Measurements from ENCODE around the gene TMEM141. TPM values are rescaled to one million over a fixed set of nuclear protein-coding genes. Genes with fewer than 3 reads are reported as not detected.
"Not testable (repeated sequence)": the region's sequence is repeated elsewhere in the genome, so short reads cannot be mapped to it uniquely, and the experiment has no call there.

TMEM141 gene
- total RNA-seq, 4 donors from 2014 or later: 46.9 to 70.2 (median 51.1) TPM

DNA sequence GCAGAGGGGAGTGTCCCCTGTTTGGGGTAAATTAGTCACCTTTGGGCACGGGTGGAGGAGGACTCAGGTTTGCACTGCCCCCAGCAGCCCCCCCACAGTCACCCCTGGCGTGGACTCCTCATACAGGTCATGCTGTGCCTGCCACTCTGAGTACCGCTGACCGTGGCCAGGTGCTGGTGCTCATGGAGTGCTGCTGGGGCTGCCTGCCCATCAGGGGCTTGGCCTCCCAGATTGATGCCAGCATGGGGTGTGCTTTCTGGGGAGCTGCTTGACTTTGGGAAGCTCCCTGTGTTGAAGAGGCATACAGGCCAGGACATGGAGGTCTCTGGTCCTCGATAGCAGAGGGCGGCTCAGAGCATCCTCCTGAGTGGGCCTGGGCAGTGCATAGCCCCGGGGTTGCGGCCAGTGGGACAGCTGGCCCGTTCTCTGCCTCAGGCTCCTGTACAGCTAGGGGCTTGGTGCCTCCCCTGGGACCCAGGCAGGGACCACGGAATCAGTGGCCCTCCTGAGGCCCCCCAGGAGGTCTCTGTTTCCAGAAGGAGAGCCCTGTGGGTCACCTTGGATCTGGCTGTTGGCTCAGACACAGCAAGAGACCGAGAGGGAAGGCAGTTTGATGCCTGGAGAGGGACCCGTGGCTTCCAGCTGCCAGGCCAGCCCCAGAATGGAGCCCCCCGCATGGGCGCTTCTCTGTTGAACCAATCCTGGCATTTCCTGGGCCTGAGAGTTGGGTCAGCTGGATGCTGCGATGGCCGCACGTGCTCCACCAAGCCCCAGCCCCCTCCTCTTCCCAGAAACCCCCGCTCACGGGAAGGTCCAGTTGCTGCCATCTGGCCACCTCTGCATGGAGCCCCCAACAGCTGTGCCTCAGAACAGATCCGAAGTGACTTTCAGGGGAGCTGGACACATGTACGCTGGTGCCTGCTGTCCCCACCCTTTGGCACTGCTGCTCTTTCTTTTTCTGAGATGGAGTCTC lies 45.1 kb downstream of the TMEM141 start:
- no peak for DNase-seq
- peaks cover 8 to 9% of the 10 kb centered on the region in 2 donors for H3K4me1 ChIP-seq
- H3K36me3 ChIP-seq: peaks cover 0 to 40% of the 10 kb centered on the region in 2 donors
- H3K4me3 ChIP-seq: no peak overlapping the region
- no peaks in the 10 kb centered on the region for H3K27me3 ChIP-seq
- H3K27ac ChIP-seq: no peak overlapping the region
- in situ Hi-C loops (cut with MboI; ENCODE audit: low sequenced_read_pairs in 4 of 4) (no loop called here), intact Hi-C loops (cut with DNase I; ENCODE audit: low total_unique reads) (loop anchor here (1.0 kb wide), 1 partner anchor 18 kb away; no protein-coding TSS in a partner anchor)
- TF ChIP-seq CTCF (IDR thresholded peaks at IDR 0.05 in 4 of 5, conservative IDR thresholded peaks at IDR 0.05 in 1 of 5) (no peak), POLR2A (IDR thresholded peaks at IDR 0.05) (no peak)
- no peak for ATAC-seq
- H3K9me3 ChIP-seq: no peaks in the 10 kb centered on the region

DNA sequence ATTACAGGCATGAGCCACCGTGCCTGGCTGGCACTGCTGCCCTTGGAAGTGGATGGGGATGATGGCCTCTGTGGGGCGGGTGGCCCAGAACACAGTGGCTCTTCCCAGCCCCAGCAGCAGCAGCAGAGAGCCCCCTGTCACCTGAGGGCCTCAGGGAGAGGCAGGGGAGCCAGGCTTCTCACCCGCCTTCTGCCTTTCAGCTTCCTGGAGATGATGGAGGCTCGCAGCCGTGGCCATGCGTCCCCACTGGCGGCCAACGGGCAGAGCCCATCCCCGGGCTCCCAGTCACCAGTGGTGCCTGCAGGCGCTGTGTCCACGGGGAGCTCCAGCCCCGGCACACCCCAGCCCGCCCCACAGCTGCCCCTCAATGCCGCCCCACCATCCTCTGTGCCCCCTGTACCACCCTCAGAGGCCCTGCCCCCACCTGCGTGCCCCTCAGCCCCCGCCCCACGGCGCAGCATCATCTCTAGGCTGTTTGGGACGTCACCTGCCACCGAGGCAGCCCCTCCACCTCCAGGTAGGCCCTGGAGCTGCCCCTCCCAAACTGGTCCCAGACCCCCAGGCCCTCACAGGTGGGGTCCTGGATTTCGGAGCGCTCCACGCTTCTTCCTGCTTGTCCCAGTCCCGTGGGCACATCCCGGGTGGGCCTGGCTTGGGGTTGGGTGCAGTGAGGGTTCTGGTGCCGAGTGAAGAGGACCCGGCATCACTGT lies 46.2 kb downstream of the TMEM141 start:
- H3K36me3 ChIP-seq: peaks cover 0 to 31% of the 10 kb centered on the region in 2 donors
- ATAC-seq: no peak
- in situ Hi-C loops (cut with MboI; ENCODE audit: low sequenced_read_pairs in 4 of 4): no loop called here
- H3K27me3 ChIP-seq: no peaks in the 10 kb centered on the region
- no peak overlapping the region for H3K4me3 ChIP-seq
- TF ChIP-seq POLR2A (IDR thresholded peaks at IDR 0.05) (no peak), CTCF (IDR thresholded peaks at IDR 0.05 in 4 of 5, conservative IDR thresholded peaks at IDR 0.05 in 1 of 5) (no peak)
- H3K4me1 ChIP-seq: peaks cover 12 to 19% of the 10 kb centered on the region in 2 donors
- H3K9me3 ChIP-seq: no peaks in the 10 kb centered on the region
- DNase-seq: no peak
- intact Hi-C loops (cut with DNase I; ENCODE audit: low total_unique reads): no loop called here
- H3K27ac ChIP-seq: no peak overlapping the region

GRCh38 chr9:136837856-136838277 lies 46.7 kb downstream of the TMEM141 start:
- H3K27ac ChIP-seq; intact Hi-C loops (cut with DNase I; ENCODE audit: low total_unique reads); H3K4me3 ChIP-seq; ATAC-seq; H3K9me3 ChIP-seq; in situ Hi-C loops (cut with MboI; ENCODE audit: low sequenced_read_pairs in 4 of 4); DNase-seq; H3K27me3 ChIP-seq: not testable (repeated sequence)
- Histone ChIP-seq H3K36me3 (peaks cover 0 to 26% of the 10 kb centered on the region in 2 donors), H3K4me1 (peaks cover 10 to 25% of the 10 kb centered on the region in 2 donors)

GRCh38 chr9:136838314-136839228 lies 47.4 kb downstream of the TMEM141 start:
- intact Hi-C loops (cut with DNase I; ENCODE audit: low total_unique reads): no loop called here
- Histone ChIP-seq H3K36me3 (peaks cover 0 to 26% of the 10 kb centered on the region in 2 donors), H3K27ac (no peak overlapping the region), H3K9me3 (no peaks in the 10 kb centered on the region), H3K27me3 (peaks cover 0 to 2% (median 0%) of the 10 kb centered on the region in 3 donors), H3K4me1 (peaks cover 16 to 32% of the 10 kb centered on the region in 2 donors), H3K4me3 (no peak overlapping the region)
- TF ChIP-seq CTCF (IDR thresholded peaks at IDR 0.05 in 4 of 5, conservative IDR thresholded peaks at IDR 0.05 in 1 of 5): no peak
- no peak for TF ChIP-seq POLR2A (IDR thresholded peaks at IDR 0.05)
- DNase-seq (no peak), ATAC-seq (no peak)
- in situ Hi-C loops (cut with MboI; ENCODE audit: low sequenced_read_pairs in 4 of 4): no loop called here
